SU-DHL-6 (cell line): ENCODE results near the gene DEFB113.

Source experiments
- EZH2phosphoT487 ChIP-seq: fragments of 200-600 bp; sonication (generic), shearing (Covaris generic); conservative IDR thresholded peaks from 2 replicates; pipeline ENCODE4 v1.6.1; 2018; ENCODE audit warnings: mild to moderate bottlenecking, antibody characterized with exemption, low read length, moderate library complexity, mixed read lengths
- TF ChIP-seq, protein P1 (sequence below): fragments of 200-600 bp; sonication (generic); IDR thresholded peaks from one replicate; pipeline ENCODE4 v1.5.1; 2017; ENCODE audit warnings: antibody characterized with exemption, mild to moderate bottlenecking, low read length, moderate library complexity; ENCODE audit not compliant: insufficient read depth, poor library complexity, severe bottlenecking

DNA sequence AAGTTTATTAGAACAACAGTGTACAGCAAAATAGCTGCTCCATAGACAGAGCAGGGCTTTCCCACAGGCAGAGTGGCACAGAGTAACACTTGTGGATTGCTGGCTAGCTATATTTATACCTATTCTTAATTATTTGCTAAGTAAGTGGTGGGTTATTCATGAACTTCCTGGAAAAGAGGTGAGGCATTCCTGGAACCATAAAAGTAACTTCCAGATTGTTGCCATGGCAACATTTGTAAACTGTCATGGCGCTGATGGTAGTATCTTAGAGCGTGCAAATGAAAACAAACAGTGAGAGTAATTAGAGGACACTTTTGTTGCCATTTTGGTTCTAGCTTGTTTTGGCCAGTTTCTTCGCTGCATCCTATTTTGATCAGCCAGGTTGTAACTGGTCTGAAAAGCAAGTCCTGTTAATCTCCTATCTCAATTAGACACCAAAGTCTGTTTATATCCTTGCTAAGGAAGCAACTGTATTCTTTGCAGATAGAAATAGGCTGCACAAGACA lies 29.4 kb downstream of the DEFB113 start:
- TF ChIP-seq, protein P1, sequence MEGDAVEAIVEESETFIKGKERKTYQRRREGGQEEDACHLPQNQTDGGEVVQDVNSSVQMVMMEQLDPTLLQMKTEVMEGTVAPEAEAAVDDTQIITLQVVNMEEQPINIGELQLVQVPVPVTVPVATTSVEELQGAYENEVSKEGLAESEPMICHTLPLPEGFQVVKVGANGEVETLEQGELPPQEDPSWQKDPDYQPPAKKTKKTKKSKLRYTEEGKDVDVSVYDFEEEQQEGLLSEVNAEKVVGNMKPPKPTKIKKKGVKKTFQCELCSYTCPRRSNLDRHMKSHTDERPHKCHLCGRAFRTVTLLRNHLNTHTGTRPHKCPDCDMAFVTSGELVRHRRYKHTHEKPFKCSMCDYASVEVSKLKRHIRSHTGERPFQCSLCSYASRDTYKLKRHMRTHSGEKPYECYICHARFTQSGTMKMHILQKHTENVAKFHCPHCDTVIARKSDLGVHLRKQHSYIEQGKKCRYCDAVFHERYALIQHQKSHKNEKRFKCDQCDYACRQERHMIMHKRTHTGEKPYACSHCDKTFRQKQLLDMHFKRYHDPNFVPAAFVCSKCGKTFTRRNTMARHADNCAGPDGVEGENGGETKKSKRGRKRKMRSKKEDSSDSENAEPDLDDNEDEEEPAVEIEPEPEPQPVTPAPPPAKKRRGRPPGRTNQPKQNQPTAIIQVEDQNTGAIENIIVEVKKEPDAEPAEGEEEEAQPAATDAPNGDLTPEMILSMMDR: no peak
- TF ChIP-seq EZH2phosphoT487: no peak
